Activated CD4-positive, alpha-beta T cell treated with anti-CD3 and anti-CD28 coated beads for 4 hours (primary cell): ENCODE measurements around the gene CBFA2T3.
"Not testable (repeated sequence)": the region's sequence is repeated elsewhere in the genome, so short reads cannot be mapped to it uniquely, and the experiment has no call there.

Experiments used
- DNase-seq, 2 donors: peaks; one replicate each; pipeline ENCODE4 v3.0.0-alpha.2; 2020

Gene CBFA2T3

GRCh38 chr16:88919936-88920335, 57.1 kb downstream of the CBFA2T3 start:
- no peak for DNase-seq

GRCh38 chr16:88918896-88919295, 58.1 kb downstream of the CBFA2T3 start:
- not testable (repeated sequence) for DNase-seq

GRCh38 chr16:88917915-88918627, 58.9 kb downstream of the CBFA2T3 start:
- DNase-seq: no peak

GRCh38 chr16:88917146-88917914, 59.7 kb downstream of the CBFA2T3 start:
- DNase-seq: no peak

GRCh38 chr16:88915639-88916327, 61.2 kb downstream of the CBFA2T3 start:
- no peak for DNase-seq

DNA sequence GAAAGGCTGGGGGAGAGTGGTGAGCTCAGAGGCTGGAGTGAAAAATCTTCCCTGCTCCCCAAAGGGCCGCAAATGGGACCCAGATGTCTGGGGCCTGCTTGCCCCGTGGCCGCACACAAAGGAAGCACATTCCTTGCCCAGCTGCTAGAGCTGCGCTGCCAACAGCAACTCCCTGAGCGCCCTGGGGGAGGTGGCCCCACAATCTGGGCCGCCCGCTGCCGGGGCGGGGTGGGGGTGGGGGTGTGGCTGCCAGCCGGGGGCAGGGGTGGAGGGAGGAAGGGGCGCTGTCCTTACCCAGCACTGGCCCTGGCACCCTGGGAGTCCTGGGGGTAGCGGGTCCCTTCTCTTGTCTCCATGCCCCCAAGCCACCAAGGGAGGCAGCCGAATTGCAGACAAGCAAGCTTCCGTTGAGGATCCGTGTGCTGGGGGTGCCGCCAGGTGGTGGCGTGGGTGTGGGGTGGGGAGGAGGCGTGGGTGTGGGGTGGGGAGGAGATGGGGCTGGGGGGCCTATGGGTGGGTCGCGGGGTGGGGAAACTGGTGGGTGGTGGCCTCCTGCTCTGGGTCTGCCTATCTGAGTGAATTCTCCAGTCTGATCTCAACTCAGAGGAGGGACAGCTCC, 62.1 kb downstream of the CBFA2T3 start:
- DNase-seq: no peak

- no peak for DNase-seq
Observed at GRCh38 chr16:88913870-88914269, 63.1 kb downstream of the CBFA2T3 start.

- DNase-seq: no peak
Observed at GRCh38 chr16:88913001-88913612, 63.9 kb downstream of the CBFA2T3 start.

- no peak for DNase-seq
Observed at GRCh38 chr16:88912556-88912955, 64.5 kb downstream of the CBFA2T3 start.

DNA sequence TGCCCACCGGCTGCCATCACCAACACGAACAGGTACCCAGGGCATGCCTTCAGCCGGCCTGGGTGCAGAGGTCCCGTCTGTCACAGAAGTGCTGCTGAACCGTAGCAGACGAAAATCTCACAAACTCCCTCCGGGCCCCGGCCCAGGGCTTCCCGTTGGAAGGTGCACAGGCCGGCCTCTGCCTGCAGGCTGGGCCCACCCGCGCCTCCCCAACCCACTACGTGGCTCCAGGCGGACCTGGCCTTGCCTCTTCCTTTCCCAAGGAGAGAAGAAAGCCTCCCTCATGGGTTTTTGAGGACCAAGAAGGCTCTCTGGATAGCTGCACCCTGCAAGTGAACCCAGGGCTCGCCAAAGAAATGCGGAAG, 65.1 kb downstream of the CBFA2T3 start:
- DNase-seq: no peak

- no peak for DNase-seq
Observed at GRCh38 chr16:88911136-88911945, 65.7 kb downstream of the CBFA2T3 start.

DNA sequence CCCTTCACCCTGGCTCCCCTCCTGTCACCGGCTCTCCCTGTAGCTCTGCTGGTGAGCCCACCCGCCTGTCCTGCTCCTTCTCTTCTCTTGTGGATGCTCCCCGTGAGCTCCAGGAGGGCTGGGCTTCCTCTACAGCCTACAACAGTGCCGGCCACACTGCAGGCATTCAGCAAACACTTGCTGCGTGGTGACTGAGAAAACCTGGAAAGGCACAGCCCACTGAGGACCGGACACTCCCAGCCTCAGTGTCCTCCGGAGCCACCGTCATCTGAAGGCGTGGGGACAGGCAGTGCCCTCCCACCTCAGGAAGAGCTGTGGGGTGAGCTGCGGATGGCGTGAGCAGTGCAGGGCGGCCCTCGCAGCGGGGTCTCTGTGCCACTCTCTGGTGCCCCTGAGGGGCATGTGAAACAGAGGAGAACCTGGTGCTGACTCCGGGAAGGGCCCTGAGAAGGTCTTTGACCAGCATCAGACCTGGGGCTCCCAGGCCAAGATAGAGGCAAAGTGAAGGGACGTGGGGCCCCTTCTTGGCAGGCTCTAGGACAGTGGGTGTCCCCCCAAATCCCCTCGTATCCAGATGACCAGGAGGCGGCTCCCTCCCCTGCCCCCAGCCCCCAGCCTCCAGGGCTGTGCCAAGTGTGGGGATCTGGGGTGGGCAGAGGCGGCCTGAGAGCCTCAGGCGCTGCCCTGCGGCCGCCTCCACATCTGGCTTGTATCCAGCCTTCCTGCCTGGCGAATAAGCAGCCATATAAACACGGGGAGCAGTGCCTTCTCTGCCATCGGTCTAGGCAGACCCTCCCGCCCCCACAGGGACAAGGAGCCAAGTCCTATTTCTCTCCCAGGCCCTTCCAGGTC, 66.5 kb downstream of the CBFA2T3 start:
- DNase-seq: no peak

DNA sequence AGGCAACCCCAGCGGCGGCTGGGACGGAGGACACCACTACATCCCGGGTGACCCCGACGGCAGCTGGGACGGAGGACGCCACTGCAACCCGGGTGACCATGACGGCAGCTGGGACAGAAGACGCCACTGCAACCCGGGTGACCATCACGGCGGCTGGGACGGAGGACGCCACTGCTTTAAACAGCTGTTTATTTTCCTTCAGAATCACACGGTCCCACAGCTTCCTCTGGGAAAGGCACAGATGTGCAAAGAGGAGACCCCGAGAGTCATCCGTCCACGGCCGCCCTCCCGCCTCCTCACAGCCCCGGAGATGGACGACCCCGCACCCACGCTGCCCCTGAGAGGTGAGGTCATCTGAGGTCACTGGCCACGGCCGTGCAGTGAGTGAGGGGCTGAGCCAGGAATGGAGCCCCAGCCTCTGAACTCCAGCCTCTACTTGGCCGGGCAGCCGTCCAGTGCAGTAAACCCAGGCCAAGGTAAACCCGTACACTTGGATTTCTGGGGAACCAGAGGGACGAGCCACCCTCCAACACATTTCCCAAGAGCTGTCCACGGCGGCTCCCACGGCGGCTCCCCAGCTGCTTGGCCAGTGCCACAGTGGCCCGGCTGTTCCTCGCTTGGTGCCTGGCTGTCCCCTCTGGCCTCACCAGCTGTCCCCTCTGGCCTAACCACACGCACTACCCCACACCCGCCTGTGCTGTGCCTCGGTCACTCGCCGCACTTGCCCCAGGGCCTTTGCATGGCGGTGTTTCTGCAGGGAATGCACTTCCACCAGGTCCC, 67.4 kb downstream of the CBFA2T3 start:
- DNase-seq: no peak

GRCh38 chr16:88908307-88908706, 68.7 kb downstream of the CBFA2T3 start:
- no peak for DNase-seq

DNA sequence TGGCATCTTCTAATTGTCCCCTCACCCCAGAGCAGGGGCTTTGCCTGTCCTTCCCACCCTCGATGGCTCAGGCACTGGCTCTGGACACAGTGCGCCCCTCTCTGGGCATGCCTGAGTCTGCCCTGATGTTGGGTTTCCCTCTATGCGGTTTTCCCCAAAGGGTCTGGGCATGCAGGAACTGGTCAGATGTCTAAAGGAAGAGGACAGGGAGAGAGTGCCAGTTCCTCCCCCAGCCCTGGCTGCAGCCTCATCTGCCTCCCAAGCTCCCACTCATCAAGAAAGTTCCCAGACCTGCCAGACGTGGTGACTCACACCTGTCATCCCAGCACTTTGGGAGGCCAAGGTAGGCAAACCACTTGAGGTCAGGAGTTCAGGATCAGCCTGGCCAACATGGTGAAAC, 69.2 kb downstream of the CBFA2T3 start:
- DNase-seq: no peak

GRCh38 chr16:88906535-88907105, 70.4 kb downstream of the CBFA2T3 start:
- no peak for DNase-seq

GRCh38 chr16:88906020-88906419, 71.0 kb downstream of the CBFA2T3 start:
- no peak for DNase-seq

DNA sequence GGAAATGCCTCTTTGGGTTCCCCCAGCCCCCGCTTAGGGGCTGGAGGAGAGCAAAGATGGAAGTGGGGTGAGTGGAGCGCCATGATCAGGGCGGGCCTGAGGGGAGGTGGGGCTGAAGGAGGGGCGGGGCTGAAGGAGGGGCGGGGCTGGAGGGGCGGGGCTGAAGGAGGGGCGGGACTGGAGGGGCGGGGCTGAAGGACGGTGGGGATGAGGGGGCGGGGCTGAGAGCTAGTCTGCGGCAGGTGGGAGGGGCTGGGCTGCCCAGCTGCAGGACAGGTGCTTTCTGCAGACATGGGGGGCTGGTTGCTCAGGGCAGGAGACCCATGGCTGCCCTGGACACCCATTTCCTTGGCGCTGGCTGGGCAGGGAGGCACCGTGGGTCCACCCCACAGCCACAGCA, 71.4 kb downstream of the CBFA2T3 start:
- DNase-seq: no peak

GRCh38 chr16:88904676-88905365, 72.2 kb downstream of the CBFA2T3 start:
- DNase-seq: no peak
